Kidney capillary endothelial cell (primary cell): Measurements from ENCODE around the gene SLC25A53.
A peak's percentile ranks its signal among the peaks of the same experiment; 100 is the strongest.
"Not testable (repeated sequence)": the region's sequence is repeated elsewhere in the genome, so short reads cannot be mapped to it uniquely, and the experiment has no call there.

Experiments
- DNase-seq: peaks from one replicate; pipeline ENCODE4 v3.0.0-alpha.2; 2018; ENCODE audit warnings: low spot score

The SLC25A53 gene

DNA sequence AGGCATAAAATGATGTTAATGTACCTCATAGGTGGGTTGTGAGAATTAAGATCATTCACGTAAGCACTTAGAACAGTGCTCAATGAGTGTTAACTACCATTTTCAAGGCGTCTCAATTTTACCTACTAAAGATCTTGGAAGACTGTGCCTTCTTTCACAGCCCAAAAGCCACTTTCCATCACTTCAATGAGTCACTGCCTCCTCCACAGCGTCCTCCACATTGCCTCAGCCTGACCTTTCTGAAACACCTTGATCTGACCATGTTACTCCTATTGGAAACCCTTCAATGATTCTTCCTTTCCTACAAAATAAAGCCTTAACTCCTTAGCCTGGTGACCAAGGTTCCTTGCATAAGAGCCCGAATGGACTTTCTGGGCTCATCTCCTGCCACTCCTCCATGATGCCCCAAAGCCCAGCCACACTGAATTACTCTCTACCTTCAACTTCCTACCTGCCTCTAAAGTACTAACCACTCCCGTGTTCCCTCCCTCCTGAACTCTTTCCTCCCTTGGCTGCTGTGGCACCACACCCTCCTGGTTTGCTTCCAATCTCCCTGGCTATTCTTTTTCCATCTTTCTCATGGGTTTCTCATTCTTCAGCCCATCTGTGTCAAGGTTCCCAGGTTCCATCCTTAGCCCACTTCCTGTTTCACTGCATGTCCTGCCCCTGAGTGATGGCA is 22.1 kb downstream of the SLC25A53 start:
- DNase-seq: no peak

DNA sequence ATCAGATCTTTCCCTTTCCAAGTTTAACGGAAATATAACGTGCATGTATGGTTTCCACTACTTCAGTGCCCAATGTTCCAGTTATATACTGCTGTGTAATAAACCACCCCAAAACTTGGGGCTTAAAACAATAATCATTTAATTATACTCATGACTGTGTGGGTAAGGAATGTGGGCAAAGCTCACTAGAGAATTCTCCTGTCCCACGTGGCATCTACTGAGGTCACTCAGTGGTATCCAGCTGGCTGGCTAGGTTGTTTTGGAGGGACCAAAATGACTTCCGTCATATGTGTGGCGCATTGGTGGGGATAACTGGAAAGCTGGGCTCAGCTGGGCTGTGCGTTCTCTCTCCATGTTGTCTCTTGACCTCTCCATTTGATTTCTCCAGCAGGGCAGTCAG is 26.0 kb downstream of the SLC25A53 start:
- no peak for DNase-seq

DNA sequence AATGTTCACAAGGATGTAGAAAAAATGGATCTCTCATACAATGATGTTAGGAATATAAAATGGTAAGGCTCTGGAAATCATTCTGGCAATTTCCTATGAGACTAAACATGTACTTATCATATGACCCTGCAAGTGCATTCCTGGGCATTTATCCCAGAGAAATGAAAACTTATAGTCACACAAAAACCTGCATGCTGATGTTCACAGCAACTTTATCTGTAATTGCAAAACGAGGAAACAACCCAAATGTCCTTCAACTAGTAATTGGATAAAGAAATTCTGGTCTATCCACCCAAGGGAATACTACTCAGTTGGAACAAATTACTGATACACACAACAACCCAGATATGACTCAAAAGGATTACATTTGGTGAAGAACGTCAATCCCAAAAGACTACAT is 30.0 kb downstream of the SLC25A53 start:
- DNase-seq: no peak

DNA sequence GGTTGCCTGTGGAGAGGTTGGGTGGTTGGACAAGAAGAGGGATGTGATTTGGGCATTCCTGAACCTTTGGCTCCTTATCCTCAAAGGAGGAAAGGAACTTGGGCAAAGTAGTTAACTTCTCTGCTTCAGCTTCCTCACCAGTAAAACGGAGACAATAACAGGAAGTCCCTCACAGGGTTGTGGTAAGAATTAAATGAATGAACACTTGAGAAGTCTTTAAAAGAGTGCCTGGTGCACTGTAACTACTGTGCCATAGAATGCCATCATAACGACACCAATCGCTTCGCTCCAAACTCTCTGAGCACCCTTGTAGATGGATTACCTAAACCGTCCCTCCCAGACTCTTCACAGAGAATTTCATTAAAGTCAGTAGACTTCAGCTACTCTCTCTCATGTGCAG is 34.0 kb downstream of the SLC25A53 start:
- DNase-seq: no peak

DNA sequence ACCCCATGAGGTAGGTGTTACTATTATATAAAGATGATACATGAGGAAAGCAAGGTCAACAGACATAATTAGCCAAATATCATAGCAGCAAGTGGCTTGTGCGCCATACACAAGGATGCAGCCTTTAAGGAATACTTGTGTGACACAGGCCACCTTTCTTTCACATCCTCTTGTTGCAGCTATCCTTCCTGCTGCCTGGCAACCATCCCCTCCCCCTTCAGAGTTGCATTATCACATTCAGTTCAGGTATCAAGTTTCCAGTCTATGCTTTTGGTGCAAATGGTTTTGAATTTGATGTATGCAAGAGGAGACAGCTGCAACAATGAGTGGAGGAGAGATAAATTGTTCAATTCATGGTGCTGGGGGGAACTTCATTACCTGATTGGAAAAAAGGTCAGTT is 38.0 kb downstream of the SLC25A53 start:
- DNase-seq: no peak

DNA sequence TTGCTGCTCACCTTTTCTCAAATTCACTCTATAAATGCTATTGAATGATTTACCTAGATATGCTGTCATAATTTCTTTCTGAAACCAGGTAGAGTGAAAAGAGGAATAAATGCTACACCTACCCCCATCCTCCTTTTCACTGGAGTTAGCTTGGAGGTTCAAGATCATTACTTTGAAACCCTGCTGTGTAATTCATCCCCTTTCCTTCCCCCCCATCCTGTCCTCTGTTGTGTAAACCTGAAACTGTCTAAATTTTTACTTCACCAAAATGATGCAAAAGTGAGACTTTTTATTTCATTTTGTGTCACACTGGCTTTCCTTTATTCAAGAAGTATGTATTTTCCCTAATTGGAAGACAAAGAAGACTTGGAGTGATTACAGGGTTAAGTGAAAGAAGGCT is 39.0 kb downstream of the SLC25A53 start:
- DNase-seq: no peak

DNA sequence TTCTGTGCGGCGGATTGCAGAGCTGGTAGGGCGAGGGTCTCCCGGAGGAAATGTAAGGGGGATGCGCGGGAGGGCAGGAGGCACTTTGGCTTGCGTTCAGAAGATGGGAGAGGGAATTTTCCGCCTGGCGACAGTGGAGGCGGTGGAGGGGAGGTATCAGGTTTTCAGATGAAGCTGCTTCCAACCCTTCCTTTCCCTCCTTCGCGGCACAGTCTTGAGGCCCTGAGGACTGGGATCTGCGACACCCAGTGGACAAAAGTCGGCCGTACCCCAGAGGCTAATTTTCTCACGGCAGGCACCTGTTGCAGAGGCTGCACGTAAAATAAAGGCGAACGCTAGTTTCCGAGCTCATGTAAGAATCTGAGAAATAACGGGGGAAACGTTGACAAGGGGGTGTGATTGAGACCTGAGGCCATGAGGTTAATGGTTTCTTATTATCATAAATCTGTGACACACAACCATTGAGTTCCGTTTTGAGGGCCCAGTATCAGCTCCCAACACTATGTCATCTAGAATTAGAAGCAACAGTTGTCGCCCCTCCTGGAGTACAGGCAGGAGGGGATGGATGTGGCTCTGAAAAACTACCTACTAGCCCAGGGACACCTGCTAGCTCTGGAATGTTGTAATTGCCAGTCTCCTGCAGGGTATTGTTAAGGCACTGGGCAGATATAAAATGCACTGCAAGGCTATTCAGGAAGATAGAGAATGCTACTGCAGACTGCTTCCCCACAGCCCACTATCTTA is 43.4 kb downstream of the SLC25A53 start:
- DNase-seq: peak; percentile 23

DNA sequence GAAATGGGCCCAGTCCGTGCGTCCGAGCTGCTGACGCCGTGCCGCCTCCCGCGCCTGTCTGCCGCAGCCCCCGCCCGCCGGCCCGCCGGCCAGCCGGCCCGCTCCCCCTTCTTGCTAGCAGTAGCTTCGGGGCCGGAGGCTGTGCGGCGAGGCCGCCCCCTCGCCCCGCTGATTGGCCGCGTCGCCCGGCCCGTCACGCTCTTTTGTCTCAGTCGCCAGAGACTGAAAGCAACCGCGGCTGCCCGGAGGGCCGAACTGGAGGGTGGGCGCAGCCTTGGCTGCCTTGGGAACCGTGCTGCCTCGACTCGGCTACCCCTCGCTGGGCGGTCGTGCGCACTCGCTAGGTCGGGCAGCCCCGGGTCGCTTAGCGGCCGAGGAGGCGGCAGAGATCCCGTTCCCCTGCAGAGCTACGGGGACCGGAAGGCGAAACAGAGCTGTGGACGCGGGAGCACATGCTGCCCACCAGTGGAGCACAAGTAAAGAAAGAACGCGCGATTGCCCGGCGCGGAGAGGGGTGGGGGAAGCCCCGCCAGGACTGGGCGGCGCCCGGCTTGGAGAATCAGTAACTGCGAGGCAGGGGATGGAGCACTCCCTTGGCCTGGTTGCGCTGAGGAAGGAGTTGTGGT is 44.4 kb downstream of the SLC25A53 start, which contains the start of gene ZCCHC18:
ZCCHC18 (plus strand) TSS at position 198 of the 626 bp plus-strand sequence. CDS start 1,589 bp downstream, outside the sequence.
- peak; percentile 25 for DNase-seq

DNA sequence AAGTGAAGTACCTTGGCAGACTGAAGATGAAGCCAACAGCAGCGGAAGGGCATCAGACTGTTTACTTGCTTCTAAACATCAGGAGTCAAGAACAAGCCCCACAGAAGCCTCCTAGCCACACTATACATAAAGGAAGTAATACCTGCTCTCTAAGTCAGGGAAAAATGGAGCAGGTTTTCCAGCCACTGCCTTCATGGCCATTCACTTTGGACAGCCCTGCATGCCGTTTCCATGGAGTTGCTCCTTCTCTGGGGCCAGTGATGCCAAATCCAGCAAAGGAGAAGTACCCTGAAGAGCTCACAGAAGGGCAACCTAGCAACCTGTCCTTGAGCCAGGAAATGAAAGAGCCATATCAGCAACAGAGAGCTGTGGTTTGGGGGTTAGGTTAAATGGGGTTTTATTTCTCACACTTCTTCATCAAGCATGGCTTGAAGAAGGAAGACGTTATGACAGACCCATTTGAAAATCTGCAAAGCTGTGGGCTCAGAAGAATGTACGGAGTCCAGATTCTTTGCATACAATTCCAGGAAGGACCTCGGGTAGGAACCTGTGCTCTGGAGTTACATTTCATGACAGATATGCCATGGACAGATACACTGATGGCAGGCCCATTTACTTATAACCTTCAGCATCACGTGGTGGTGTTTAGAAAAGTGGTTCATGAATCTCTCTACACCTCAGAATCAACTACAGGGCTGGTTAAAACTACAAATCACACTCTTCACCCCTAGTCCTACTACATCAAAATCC is 46.1 kb downstream of the SLC25A53 start:
- DNase-seq: not testable (repeated sequence)

DNA sequence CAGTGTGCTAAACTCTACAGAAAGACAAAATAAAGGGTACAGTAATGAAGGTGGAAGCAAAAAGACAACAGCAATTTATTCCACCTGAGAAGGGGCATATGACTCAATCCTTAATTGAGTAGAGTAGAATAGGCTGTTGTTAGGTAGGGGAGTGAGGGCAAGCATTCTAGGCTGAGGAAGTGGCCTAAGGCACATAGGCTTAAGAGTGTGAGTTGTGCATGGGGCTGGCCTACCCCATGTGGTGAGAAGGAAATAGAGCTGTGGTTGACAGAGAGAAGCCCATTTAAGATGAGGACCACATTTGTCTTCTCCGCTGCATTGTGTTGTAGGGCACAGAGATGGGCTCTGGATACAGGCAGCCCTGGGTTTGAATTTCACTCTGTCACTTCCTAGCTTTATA is 47.9 kb downstream of the SLC25A53 start:
- DNase-seq: no peak

DNA sequence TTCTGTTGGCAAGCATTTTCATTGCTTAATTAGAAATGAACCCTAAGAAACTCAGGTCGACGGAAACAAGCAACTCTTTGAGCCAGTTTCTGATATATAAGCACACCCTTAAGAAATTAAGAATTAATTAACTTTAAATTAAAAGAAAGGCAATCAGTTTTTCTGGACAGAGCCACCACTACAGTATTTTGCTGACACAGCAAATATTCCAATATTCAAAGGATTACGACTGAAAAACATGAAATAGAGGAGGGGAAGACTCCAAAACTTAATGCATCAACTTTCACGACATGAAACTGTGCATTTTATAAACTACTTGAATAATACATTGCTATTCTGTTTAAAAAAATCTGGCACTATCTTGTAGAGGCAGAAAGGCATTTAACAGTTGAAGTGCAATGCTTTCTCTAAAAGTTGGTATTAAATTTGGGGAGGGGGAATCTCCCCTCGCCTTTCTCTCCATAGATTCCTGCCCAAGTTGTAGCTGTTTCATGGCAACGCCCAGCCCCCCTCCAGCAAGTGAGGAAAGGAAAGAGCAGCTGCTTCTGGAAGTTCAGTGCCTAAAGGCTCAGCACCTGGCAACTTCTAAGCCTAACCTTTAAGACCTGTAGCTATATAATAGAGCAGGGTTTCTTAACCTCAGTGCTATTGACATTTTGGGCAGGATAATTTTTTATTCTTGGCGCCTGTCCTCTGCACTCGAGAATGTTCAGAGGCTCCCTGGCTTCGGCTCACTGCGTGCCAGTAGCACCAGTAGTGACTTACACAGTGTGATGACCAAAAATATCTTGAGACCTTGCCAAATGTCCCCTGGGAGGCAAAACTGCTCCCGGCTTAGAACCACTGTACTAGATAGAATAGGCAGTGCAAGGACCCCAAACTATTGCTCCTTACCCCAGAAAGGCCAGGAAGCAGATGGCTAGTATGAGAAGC is 51.2 kb downstream of the SLC25A53 start:
- no peak for DNase-seq

DNA sequence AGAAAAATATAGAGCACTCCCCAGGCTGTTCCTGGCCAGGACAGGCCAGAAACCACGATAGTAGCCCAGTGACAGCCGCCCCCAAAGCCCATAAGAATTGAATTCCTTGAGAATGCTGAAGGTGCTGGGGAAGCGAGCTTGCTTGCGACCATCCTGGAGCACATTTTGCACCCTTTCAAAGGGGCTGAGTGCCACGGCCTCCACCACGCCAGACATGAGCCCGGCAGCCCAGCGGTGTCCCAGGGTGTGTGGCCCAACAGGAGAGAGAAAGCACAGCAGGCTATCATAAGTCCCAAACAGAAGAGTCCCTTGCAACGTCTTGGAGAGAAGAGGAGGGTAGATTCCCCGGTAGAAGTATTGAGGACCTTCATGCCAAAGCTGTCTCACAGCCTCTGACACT is 52.1 kb downstream of the SLC25A53 start:
- no peak for DNase-seq

DNA sequence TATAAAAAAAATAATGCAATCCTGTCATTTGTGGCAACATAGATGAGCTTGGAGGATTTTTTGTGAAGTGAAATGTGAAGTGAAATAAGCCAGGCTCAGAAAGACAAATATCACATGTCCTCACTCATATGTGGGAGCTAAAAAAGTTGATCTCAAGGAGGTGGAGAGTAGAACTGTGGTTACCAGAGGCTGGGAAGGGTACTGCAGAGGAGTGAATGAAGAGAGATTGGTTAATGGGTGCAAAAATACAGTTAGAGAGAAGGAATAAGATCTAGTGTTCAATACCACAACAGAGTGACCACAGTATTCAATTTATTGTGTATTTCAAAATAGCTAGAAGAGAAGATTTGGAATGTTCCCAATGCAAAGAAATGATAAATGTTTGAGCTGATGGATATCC is 57.9 kb downstream of the SLC25A53 start:
- DNase-seq: no peak

DNA sequence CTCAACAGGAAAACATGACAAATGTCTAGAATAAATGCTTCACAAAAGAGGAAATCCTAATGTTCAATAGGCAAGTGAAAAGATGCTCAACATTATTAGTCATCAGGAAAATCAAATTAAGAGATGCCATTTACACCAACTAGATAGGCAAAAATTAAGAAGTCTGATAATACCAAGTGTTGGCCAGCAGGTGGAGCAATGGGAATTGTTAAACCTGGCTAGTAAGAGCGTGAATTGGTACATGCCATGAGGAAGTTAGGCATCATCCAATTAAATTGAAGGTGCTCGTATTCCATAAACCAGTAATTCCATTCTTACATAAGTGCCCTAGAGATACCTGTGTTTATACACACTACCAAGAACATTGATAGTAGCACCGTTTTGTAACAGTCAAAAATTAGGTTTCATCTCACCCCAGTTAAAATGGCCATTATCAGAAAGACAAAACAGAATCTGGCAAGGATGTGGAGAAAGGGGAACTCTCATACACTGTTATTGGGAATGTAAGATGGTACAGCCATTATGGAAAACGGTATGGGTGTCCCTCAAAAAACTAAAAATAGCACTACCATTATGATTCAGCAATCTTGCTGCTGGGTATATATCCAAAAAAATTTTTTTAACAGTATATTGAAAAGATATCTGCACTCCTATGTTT is 58.5 kb downstream of the SLC25A53 start:
- peak; percentile 58 for DNase-seq

DNA sequence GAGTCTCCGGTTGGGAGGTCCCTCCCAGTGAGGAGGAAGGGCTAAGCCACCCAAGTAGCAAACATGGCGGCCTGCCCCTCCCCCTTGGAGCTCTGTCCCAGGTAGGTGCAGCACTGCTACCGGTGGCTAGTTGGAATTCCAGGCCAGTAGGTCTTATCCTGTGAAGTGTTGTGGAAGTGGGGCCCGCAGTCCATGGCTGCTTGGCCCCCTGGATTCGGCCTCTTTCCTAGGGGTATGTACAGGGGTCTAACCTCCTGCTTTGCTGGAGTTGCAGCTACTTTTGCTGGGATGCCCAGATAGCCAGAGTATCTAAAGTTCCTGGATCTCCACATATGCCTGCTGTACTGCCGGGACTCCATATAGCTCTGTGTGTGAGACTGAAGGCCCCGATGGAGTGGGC is 70.9 kb downstream of the SLC25A53 start:
- no peak for DNase-seq

DNA sequence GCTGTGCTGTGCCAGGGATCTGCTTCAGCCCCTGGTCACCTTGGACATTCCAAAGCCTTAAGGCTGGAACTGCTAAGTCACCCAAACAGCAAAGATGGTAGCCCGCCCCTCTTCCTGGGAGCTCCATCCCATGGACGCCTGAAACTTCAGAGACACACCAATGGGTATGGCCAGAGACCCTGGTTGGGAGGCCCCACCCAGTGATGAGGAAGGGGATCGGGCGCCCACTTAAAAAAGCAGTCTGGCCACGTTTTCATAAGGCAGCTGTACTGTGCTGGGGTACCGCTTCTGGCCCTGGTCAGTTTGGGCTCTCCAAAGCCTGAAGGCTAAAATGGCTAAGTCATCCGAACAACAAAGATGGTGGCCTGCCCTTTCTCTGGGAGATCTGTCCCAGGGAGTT is 71.3 kb downstream of the SLC25A53 start:
- no peak for DNase-seq

DNA sequence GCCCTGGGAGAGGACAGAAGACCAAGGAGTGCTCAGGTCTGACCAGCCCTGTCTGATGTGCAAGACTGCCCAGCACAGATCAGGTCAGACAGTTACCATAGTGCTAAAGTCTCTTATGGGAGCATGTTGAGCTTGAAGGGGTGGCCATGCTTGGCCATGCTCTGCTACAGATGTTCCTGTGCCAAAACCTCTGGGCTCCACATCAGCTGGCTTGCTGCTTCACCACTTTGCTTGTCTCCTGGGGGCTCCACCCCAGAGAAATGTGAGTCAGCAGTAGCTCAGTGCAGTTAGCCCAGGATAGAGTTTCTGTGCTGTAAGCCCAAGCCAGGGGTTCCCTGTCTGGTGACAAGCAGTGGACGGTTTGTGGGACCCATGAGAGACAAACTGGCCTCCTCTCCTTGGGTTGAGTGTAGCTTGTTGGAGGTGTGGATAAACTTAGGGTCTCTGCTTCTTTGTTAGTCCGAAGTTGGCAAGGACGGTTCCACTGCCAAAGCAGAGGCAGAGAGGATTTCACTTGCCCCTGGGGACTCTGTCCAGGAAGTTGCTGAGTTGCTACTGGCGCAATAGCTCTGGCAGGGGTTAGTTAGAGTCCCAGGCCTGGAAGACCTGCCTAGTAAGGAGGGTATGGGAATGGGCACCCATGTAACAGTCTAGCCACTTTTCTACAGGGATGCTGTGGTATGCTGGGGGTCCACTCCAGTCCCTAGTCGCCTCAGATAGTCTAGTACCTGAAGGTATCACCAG is 72.1 kb downstream of the SLC25A53 start:
- no peak for DNase-seq

DNA sequence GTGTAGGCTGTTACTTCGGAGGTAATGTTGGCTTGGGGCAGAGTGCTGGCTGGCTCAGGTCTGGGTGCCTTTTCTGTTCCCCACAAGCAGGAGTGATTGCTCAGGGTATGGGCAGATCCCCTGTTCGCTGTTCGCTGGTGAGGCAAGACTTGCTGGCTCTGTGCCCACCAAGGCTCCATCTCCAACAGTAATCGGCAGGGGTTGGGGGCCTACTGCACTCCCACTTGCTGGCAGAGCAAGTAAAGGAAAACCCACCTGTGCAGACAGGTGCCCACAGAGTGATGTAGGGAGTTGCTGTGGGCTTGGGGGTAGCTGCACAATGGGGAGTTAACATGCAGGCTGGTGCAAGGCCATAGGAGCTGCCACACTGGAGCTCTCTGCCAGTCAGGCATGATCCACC is 72.7 kb downstream of the SLC25A53 start:
- no peak for DNase-seq

DNA sequence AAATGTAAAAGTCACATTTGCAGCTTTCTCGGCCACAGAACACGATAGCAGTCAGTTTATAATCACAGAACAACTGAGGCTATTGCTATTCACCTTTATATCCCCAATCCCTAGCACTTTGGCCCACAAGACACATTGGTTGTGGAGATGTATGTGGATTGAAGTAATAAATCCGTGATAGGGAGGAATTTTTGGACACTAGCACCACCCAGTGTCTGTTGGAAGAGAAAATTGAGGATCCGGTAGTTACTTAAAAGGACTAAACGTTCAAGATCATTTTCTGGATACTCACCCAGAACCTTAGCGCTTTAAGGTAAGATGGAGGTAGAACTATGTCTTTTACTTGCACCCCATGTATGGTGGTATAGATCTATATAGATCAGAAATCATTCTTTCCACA is 79.0 kb downstream of the SLC25A53 start:
- DNase-seq: not testable (repeated sequence)
